MM.1S (cell line): ENCODE data around the gene G6PD.

Source experiments
- CTCF ChIP-seq: fragments of 300-600 bp; sonication (generic); IDR thresholded peaks from 2 replicates; pipeline ENCODE4 v1.5.1; 2016; ENCODE audit warnings: antibody characterized with exemption, low read length, mixed read lengths
- EZH2 ChIP-seq: fragments of 300-600 bp; sonication (generic); optimal IDR thresholded peaks from 2 replicates; pipeline ENCODE3; 2017; ENCODE audit warnings: low read depth, mild to moderate bottlenecking, antibody characterized with exemption, low read length, mixed read lengths
- EZH2phosphoT487 ChIP-seq: fragments of 300-600 bp; sonication (generic); IDR thresholded peaks from 2 replicates; pipeline ENCODE4 v1.6.1; 2018; ENCODE audit warnings: antibody characterized with exemption, low read length

- TF ChIP-seq CTCF, result no peak
- no peak for TF ChIP-seq EZH2
- no peak for TF ChIP-seq EZH2phosphoT487
Observed at GRCh38 chrX:154512879-154513553, 33.6 kb downstream of the G6PD start.
